Loucy (cell line): ENCODE results near the gene MCRIP1.

Source experiments
- EZH2phosphoT487 ChIP-seq: fragments of 200-600 bp; IDR thresholded peaks from 2 replicates; pipeline ENCODE4 v1.6.1; 2018; ENCODE audit warnings: antibody characterized with exemption, mild to moderate bottlenecking, moderate library complexity, borderline replicate concordance
- TF ChIP-seq, protein P1 (sequence below): fragments of 200-600 bp; sonication (generic); conservative IDR thresholded peaks from 2 replicates; pipeline ENCODE4 v1.5.1; 2014; ENCODE audit warnings: mild to moderate bottlenecking, antibody characterized with exemption, low read length

DNA sequence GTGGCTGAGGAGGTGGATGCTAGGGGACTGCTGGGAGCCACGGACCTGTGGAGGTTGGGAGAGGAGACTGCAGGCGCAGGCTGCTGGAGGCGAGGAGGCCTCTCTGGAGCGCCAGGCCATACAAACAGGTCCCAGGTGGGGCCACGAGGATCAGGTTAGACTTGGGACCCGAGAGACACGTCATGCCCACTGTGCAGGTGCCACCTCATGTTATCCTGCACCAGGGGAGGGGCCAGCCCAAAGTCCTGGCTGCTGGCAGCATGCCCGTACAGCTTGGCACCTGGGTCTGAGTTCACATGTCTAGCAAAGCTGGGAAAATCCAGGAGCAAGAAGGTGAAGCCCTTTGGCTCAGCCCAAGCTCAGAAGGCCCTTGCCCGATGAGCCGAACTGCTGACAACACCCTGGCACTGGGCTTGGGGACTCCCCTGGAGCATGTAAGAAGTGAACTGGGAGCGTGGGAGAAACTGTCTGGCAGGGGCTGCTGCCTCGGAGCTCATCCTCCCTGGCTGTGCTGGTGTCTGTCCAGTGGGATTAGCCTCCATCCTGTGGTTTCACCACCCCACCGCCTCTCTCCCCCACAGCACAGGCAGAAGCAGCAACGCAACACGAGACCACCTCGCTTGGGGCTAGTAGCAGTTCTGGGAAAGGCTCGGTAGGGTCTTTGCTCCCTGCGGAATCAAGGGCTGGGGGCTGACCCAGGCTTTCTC lies 32.8 kb upstream of the MCRIP1 start:
- TF ChIP-seq, protein P1, sequence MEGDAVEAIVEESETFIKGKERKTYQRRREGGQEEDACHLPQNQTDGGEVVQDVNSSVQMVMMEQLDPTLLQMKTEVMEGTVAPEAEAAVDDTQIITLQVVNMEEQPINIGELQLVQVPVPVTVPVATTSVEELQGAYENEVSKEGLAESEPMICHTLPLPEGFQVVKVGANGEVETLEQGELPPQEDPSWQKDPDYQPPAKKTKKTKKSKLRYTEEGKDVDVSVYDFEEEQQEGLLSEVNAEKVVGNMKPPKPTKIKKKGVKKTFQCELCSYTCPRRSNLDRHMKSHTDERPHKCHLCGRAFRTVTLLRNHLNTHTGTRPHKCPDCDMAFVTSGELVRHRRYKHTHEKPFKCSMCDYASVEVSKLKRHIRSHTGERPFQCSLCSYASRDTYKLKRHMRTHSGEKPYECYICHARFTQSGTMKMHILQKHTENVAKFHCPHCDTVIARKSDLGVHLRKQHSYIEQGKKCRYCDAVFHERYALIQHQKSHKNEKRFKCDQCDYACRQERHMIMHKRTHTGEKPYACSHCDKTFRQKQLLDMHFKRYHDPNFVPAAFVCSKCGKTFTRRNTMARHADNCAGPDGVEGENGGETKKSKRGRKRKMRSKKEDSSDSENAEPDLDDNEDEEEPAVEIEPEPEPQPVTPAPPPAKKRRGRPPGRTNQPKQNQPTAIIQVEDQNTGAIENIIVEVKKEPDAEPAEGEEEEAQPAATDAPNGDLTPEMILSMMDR = no peak
- TF ChIP-seq EZH2phosphoT487 = no peak
